ENCODE data around the gene GGN. TPM values are rescaled to one million over a fixed set of nuclear protein-coding genes. Genes with fewer than 3 reads are reported as not detected.
A peak's percentile ranks its signal among the peaks of the same experiment; 100 is the strongest.

The GGN gene
- total and polyA plus RNA-seq, 9 of the 15 experiments (the other 6 are each of a cell fraction or from before 2014, with no cell fraction given) = 0.15 to 0.33 TPM; not detected in 7

GRCh38 chr19:38383743-38384142, 4.1 kb downstream of the GGN start:
- Histone ChIP-seq H3K9me1 (ENCODE audit: control insufficient read depth, insufficient read depth, low read length) (peaks cover 3% of the 10 kb centered on the region), H3K9ac (ENCODE audit: insufficient read depth in 1 of 2, low read depth in 2 of 2, low read length in 2 of 2) (no peak overlapping the region), H3K27me3 (ENCODE audit: control insufficient read depth in 2 of 2, insufficient read depth in 2 of 2, low read length in 2 of 2) (no peaks in the 10 kb centered on the region), H3K4me2 (ENCODE audit: insufficient read depth, low read length) (no peak overlapping the region), H2AFZ (ENCODE audit: low read depth, low read length) (no peak overlapping the region), H4K20me1 (replicated peaks; ENCODE audit: control insufficient read depth, insufficient read depth, low read length) (peaks cover 3% of the 10 kb centered on the region; the same call in 1 of the 2 replicates), H3K36me3 (ENCODE audit: control insufficient read depth, insufficient read depth, low read length) (peaks cover 75% of the 10 kb centered on the region), H3K4me1 (replicated peaks in 1 of 2; ENCODE audit: control insufficient read depth in 2 of 2, insufficient read depth in 2 of 2, low read length in 2 of 2) (peaks cover 2 to 37% of the 10 kb centered on the region in 2 experiments; a peak in 3 of 5 replicates), H3K4me3 (no peak overlapping the region), H3K9me3 (replicated peaks; ENCODE audit: control insufficient read depth, insufficient read depth, low read depth, low read length) (no peaks in the 10 kb centered on the region), H3K79me2 (ENCODE audit: control insufficient read depth, insufficient read depth, low read length) (peaks cover 12% of the 10 kb centered on the region; the same call in 2 of the 3 replicates), H3K27ac (ENCODE audit: extremely low read depth, low read depth, low read length) (no peak overlapping the region)
- no TSS peak for BruUV-seq (replicated peaks)
- DNase-seq (ENCODE audit: extremely low read depth in 1 of 4, low spot score in 3 of 4) (no peak), FAIRE-seq (no peak), ATAC-seq (no peak)
- intact Hi-C loops (cut with micrococcal nuclease) = no loop called here
- TF ChIP-seq FOS (IDR thresholded peaks at IDR 0.05; ENCODE audit: extremely low read depth, insufficient read length) = no peak
- no peak for TF ChIP-seq TFAM (CRISPR knock-in tag; conservative IDR thresholded peaks at IDR 0.05)
- TF ChIP-seq FOXA3 (CRISPR knock-in tag; conservative IDR thresholded peaks at IDR 0.05 in 1 of 2, IDR thresholded peaks at IDR 0.05 in 1 of 2) = no peak
- no peak for TF ChIP-seq SMAD3 (CRISPR knock-in tag; conservative IDR thresholded peaks at IDR 0.05)
- TF ChIP-seq RBFOX2 (IDR thresholded peaks at IDR 0.05; ENCODE audit: low read depth, low read length) = peak; percentile 3; the same call in 1 of the 2 replicates
- TF ChIP-seq ZNF280A (IDR thresholded peaks at IDR 0.05; ENCODE audit: low read depth, partially characterized antibody) = no peak
- TF ChIP-seq IRF9 (tag; IDR thresholded peaks at IDR 0.05) = no peak
- ChIA-PET POLR2A (interaction anchor here (0.6 to 2.6 kb wide), 6 partner anchors 9 to 466 kb away, joined by 3 to 28 read pairs (median 3); partner anchors contain the start of gene PSMD8), CTCF (ENCODE audit: low intra/inter-chr PET ratio) (interaction anchor here (0.6 kb wide), 1 partner anchor 140 kb away, joined by 3 read pairs; no protein-coding TSS in a partner anchor)
- in situ Hi-C loops (cut with MboI) = no loop called here
- WGBS (ENCODE audit: insufficient coverage, low coverage, missing lambda C conversion rate) = 100% methylated on average over 2 of the region's 2 CpGs

Measured in K562 (cell line).